A549 (cell line): ENCODE measurements around the gene PRDM15. TPM values are rescaled to one million over a fixed set of nuclear protein-coding genes. Genes with fewer than 3 reads are reported as not detected.
A peak's percentile ranks its signal among the peaks of the same experiment; 100 is the strongest.

ENCODE experiments used
- ATAC-seq, 2 experiments: fragments of 200-7000 bp in 1 of 2; fragments of >200 bp in 1 of 2; cut with Nextera tagmentation in 1 of 2; cut with Tn5 transposase in 1 of 2; 3 replicates each; pipeline versions ENCODE4 v1.8.0 to v1.9.1; 2018 to 2020; ENCODE audit warnings: mild to moderate bottlenecking in 1 of 2, moderate library complexity in 1 of 2
- CTCF ChIA-PET: fragments of 300-600 bp; sonication (Branson Sonifier 250); formaldehyde crosslinking; extraction: SDS; loops from one replicate; lab custom pipeline; 2021; ENCODE audit warnings: antibody characterized with exemption, inconsistent platforms; lab: Yijun Ruan, JAX
- POLR2A ChIA-PET: fragments of 350-600 bp; formaldehyde crosslinking; extraction: SDS; loops from one replicate; lab custom pipeline; 2021; ENCODE audit warnings: antibody characterized with exemption, inconsistent platforms; lab: Yijun Ruan, JAX
- DNase-seq, 2 experiments: peaks; one replicate each; pipeline versions ENCODE4 v3.0.0 to v3.0.0-alpha.2; 2011 to 2016; ENCODE audit warnings: low read depth in 1 of 2, low spot score in 1 of 2
- FAIRE-seq: peaks from 2 replicates; lab custom pipeline; 2011; peaks lifted over from hg19 to GRCh38; lab: Jason Lieb, UNC
- H3K27ac ChIP-seq, 2 experiments: fragments of >200 bp; sonication (Bioruptor Twin); formaldehyde crosslinking; 3 replicates each; pipeline ENCODE4 v1.5.1; 2016 to 2017
- H3K4me1 ChIP-seq: fragments of >200 bp; sonication (Bioruptor Twin); formaldehyde crosslinking; 3 replicates; pipeline ENCODE4 v1.6.1; 2016
- H3K4me2 ChIP-seq: fragments of >200 bp; sonication (Bioruptor Twin); formaldehyde crosslinking; 3 replicates; pipeline ENCODE4 v1.6.1; 2016
- H3K4me3 ChIP-seq: fragments of >200 bp; sonication (Bioruptor Twin); formaldehyde crosslinking; 3 replicates; pipeline ENCODE4 v1.5.1; 2016
- H3K9me3 ChIP-seq: fragments of >200 bp; sonication (Bioruptor Twin); formaldehyde crosslinking; 3 replicates; pipeline ENCODE4 v1.6.1; 2016
- BCL3 ChIP-seq: fragments of >200 bp; sonication (Bioruptor Twin); formaldehyde crosslinking; IDR thresholded peaks from 3 replicates; pipeline ENCODE4 v1.6.1; 2016
- BHLHE40 ChIP-seq: IDR thresholded peaks from 2 replicates; pipeline ENCODE4 v1.6.1; 2012; ENCODE audit warnings: low read depth, low read length, inconsistent platforms
- CBX2 ChIP-seq: fragments of 200-600 bp; sonication (generic); IDR thresholded peaks from 2 replicates; pipeline ENCODE4 v1.6.1; 2016; ENCODE audit warnings: low read depth, mild to moderate bottlenecking, borderline replicate concordance
- CEBPB ChIP-seq, 2 experiments: fragments of >200 bp in 1 of 2; sonication (Bioruptor Twin) in 1 of 2; formaldehyde crosslinking in 1 of 2; IDR thresholded peaks; 2 replicates each; pipeline ENCODE4 v1.6.1; 2012 to 2016
- CHD4 ChIP-seq: fragments of 200-600 bp; sonication (generic); IDR thresholded peaks from 2 replicates; pipeline ENCODE4 v1.6.1; 2016; ENCODE audit warnings: antibody characterized with exemption, mild to moderate bottlenecking, borderline replicate concordance
- ELK1 ChIP-seq: fragments of 150-350 bp; IDR thresholded peaks from 2 replicates; pipeline ENCODE4 v1.6.1; 2014; ENCODE audit warnings: low read depth, mild to moderate bottlenecking, low read length
- ESRRA ChIP-seq: fragments of 150-350 bp; IDR thresholded peaks from 2 replicates; pipeline ENCODE4 v1.6.1; 2014; ENCODE audit warnings: mild to moderate bottlenecking, low read length, borderline replicate concordance
- FOSL2 ChIP-seq, 2 experiments: fragments of 450-650 bp in 1 of 2; fragments of >200 bp in 1 of 2; sonication (Bioruptor Twin) in 1 of 2; formaldehyde crosslinking; IDR thresholded peaks; 2 replicates each; pipeline versions ENCODE4 v1.5.0 to v1.6.1; 2016 to 2020; ENCODE audit warnings: mild to moderate bottlenecking in 1 of 2, moderate library complexity in 1 of 2
- KDM1A ChIP-seq: fragments of 200-600 bp; sonication (generic); IDR thresholded peaks from 2 replicates; pipeline ENCODE4 v1.6.1; 2016; ENCODE audit warnings: low read depth, mild to moderate bottlenecking
- NPAS2 ChIP-seq: fragments of 250-450 bp; sonication (Bioruptor Pico); IDR thresholded peaks from 2 replicates; pipeline ENCODE4 v1.8.0; 2022; ENCODE audit warnings: mild to moderate bottlenecking, moderate library complexity, borderline replicate concordance
- PBX3 ChIP-seq: IDR thresholded peaks from 2 replicates; pipeline ENCODE4 v1.6.1; 2012
- PHF8 ChIP-seq: fragments of 200-600 bp; sonication (generic); IDR thresholded peaks from 2 replicates; pipeline ENCODE4 v1.6.1; 2016; ENCODE audit warnings: low read depth, mild to moderate bottlenecking, antibody characterized with exemption, moderate library complexity, borderline replicate concordance
- RAD21 ChIP-seq, 2 experiments: fragments of >200 bp in 1 of 2; sonication (Bioruptor Twin) in 1 of 2; formaldehyde crosslinking in 1 of 2; IDR thresholded peaks in 1 of 2; conservative IDR thresholded peaks in 1 of 2; 2 replicates in 1 of 2; 3 replicates in 1 of 2; pipeline ENCODE4 v1.6.1; 2012 to 2018; ENCODE audit warnings: inconsistent platforms in 1 of 2
- RARB ChIP-seq: fragments of 250-450 bp; sonication (Bioruptor Pico); IDR thresholded peaks from 2 replicates; pipeline ENCODE4 v1.8.0; 2021; ENCODE audit warnings: mild to moderate bottlenecking, moderate library complexity
- RFX5 ChIP-seq: fragments of 450-650 bp; IDR thresholded peaks from 2 replicates; pipeline ENCODE4 v1.7.1; 2014; ENCODE audit warnings: antibody characterized with exemption, mild to moderate bottlenecking, moderate library complexity
- SMC3 ChIP-seq: fragments of >200 bp; sonication (Bioruptor Twin); formaldehyde crosslinking; IDR thresholded peaks from 3 replicates; pipeline ENCODE4 v1.6.1; 2018; ENCODE audit warnings: inconsistent platforms
- SREBF2 ChIP-seq: fragments of 450-650 bp; IDR thresholded peaks from 2 replicates; pipeline ENCODE4 v1.6.1; 2014; ENCODE audit warnings: mild to moderate bottlenecking, moderate library complexity
- TP53 ChIP-seq: fragments of 250-450 bp; sonication (Bioruptor Pico); IDR thresholded peaks from 2 replicates; pipeline ENCODE4 v1.5.0; 2021; ENCODE audit warnings: mild to moderate bottlenecking, moderate library complexity
- ZC3H11A ChIP-seq: fragments of 450-650 bp; IDR thresholded peaks from 2 replicates; pipeline ENCODE4 v1.6.1; 2014; ENCODE audit warnings: antibody characterized with exemption, mild to moderate bottlenecking
- ZFP36 ChIP-seq: fragments of 450-650 bp; IDR thresholded peaks from 2 replicates; pipeline ENCODE4 v1.6.1; 2014; ENCODE audit warnings: borderline replicate concordance; ENCODE audit not compliant: partially characterized antibody
- ZNF302 ChIP-seq: fragments of 250-450 bp; sonication (Bioruptor Pico); IDR thresholded peaks from 2 replicates; pipeline ENCODE4 v1.9.0; 2021; ENCODE audit warnings: inconsistent platforms, mild to moderate bottlenecking, moderate library complexity
- WGBS: methylation state at CpG from one replicate; pipeline ENCODE4 v1.1.6; 2017; ENCODE audit errors: missing lambda C conversion rate; 5-methylcytosine and 5-hydroxymethylcytosine counted together
- polyA plus RNA-seq, 4 experiments: library from polyadenylated mRNA; depleted of rRNA in 3 of 4; stranded (reverse); fragments of >200 nt; fragmentation: RNase III in 1 of 4; extraction: RNeasy Plus Mini Kit Qiagen cat#74134 plus additional on column Dnase treatment in 1 of 4; gene quantifications; 2 replicates in 3 of 4; 3 replicates in 1 of 4; pipeline ENCODE4 v1.2.3, GENCODE V29; 2011 to 2017
- TF ChIP-seq, protein P1 (sequence below): fragments of >200 bp; sonication (Bioruptor Twin); formaldehyde crosslinking; IDR thresholded peaks from 3 replicates; pipeline ENCODE4 v1.5.1; 2016
- TF ChIP-seq, protein P2 (sequence below): IDR thresholded peaks from 2 replicates; pipeline ENCODE4 v1.6.1; 2012
- TF ChIP-seq, protein P3 (sequence below): IDR thresholded peaks from 2 replicates; pipeline ENCODE4 v1.6.1; 2012; ENCODE audit warnings: low read depth, borderline replicate concordance

PRDM15 gene
- polyA plus RNA-seq, 2 of the 4 experiments (the other 2 are of a cell fraction) = 4.5 to 6.1 TPM

GRCh38 chr21:41816583-41817165 is 62.5 kb downstream of the PRDM15 start:
- Histone ChIP-seq H3K9me3 (no peaks in the 10 kb centered on the region), H3K4me3 (no peak overlapping the region), H3K4me1 (no peaks in the 10 kb centered on the region), H3K27ac (no peak overlapping the region), H3K4me2 (no peak overlapping the region)
- DNase-seq = peak; percentile 19 to 40
- TF ChIP-seq, protein P1, sequence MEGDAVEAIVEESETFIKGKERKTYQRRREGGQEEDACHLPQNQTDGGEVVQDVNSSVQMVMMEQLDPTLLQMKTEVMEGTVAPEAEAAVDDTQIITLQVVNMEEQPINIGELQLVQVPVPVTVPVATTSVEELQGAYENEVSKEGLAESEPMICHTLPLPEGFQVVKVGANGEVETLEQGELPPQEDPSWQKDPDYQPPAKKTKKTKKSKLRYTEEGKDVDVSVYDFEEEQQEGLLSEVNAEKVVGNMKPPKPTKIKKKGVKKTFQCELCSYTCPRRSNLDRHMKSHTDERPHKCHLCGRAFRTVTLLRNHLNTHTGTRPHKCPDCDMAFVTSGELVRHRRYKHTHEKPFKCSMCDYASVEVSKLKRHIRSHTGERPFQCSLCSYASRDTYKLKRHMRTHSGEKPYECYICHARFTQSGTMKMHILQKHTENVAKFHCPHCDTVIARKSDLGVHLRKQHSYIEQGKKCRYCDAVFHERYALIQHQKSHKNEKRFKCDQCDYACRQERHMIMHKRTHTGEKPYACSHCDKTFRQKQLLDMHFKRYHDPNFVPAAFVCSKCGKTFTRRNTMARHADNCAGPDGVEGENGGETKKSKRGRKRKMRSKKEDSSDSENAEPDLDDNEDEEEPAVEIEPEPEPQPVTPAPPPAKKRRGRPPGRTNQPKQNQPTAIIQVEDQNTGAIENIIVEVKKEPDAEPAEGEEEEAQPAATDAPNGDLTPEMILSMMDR = peak; percentile 45
- peak; percentile 45 to 65; a peak in 4 of 5 replicates for TF ChIP-seq RAD21 (conservative IDR thresholded peaks at IDR 0.05 in 1 of 2, IDR thresholded peaks at IDR 0.05 in 1 of 2)
- no peak for TF ChIP-seq KDM1A
- peak; percentile 51; the same call in 2 of the 3 replicates for TF ChIP-seq SMC3
- FAIRE-seq = no peak
- CTCF ChIA-PET = interaction anchor here (0.5 to 8.5 kb wide), 62 partner anchors 8 to 533 kb away, joined by 3 to 127 read pairs (median 4); no protein-coding TSS in a partner anchor
- POLR2A ChIA-PET = no interaction called here
- ATAC-seq = peak; percentile 87 to 93
- 37% methylated on average over 11 of the region's 12 CpGs for WGBS

- WGBS = 91% methylated on average over 25 of the region's 50 CpGs
- ATAC-seq (peak; percentile 16 to 17; a peak in 2 of 6 replicates), DNase-seq (no peak), FAIRE-seq (no peak)
- Histone ChIP-seq H3K4me3 (no peak overlapping the region), H3K9me3 (no peaks in the 10 kb centered on the region), H3K27ac (no peak overlapping the region), H3K4me1 (no peaks in the 10 kb centered on the region)
- POLR2A ChIA-PET = no interaction called here
- CTCF ChIA-PET = interaction anchor here (0.5 to 8.5 kb wide), 48 partner anchors 8 to 533 kb away, joined by 3 to 127 read pairs (median 4); no protein-coding TSS in a partner anchor
- TF ChIP-seq BHLHE40 (no peak), RFX5 (no peak), NPAS2 (CRISPR knock-in tag) (no peak), CEBPB (IDR thresholded peaks at IDR 0.05) (no peak)
- TF ChIP-seq, protein P2, sequence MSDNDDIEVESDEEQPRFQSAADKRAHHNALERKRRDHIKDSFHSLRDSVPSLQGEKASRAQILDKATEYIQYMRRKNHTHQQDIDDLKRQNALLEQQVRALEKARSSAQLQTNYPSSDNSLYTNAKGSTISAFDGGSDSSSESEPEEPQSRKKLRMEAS = no peak
- TF ChIP-seq, all 56 proteins: peak for 0
- H3K4me2 ChIP-seq = no peak overlapping the region
These were observed 63.2 kb downstream of the PRDM15 start for GRCh38 chr21:41815652-41816582.

DNA sequence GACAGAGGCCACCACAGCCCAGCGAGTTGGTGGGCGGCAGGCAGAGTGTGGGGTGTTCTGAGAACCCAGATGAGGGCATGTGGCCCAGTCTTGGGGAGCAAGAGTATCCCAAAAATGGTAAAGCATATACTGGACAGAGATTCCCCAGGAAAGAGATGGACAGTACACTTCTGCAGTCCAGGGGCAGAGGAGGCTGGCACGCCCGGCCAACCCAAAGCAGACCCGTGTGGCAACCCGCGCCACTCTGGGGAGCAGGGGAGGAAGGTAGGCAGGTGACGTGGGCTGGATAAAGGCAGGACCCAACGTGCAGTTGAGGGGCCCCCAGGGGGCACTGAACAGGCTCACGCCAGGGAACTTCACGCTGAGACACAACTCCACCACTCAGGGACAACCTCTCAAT is 65.9 kb downstream of the PRDM15 start:
- no peak overlapping the region for H3K4me2 ChIP-seq
- 97% methylated on average over 8 of the region's 11 CpGs for WGBS
- CTCF ChIA-PET = interaction anchor here (0.9 kb wide), 1 partner anchor 8 kb away, joined by 3 read pairs; no protein-coding TSS in a partner anchor
- TF ChIP-seq CBX2 = no peak
- no peak for TF ChIP-seq FOSL2 (IDR thresholded peaks at IDR 0.05)
- TF ChIP-seq FOSL2 (CRISPR knock-in tag; IDR thresholded peaks at IDR 0.05) = no peak
- TF ChIP-seq ESRRA = no peak
- TF ChIP-seq BCL3 = no peak
- TF ChIP-seq ZNF302 = no peak
- TF ChIP-seq RARB (CRISPR knock-in tag) = no peak
- no peak for TF ChIP-seq ZC3H11A
- no peak for TF ChIP-seq PBX3
- no peak for TF ChIP-seq PHF8
- TF ChIP-seq, protein P3, sequence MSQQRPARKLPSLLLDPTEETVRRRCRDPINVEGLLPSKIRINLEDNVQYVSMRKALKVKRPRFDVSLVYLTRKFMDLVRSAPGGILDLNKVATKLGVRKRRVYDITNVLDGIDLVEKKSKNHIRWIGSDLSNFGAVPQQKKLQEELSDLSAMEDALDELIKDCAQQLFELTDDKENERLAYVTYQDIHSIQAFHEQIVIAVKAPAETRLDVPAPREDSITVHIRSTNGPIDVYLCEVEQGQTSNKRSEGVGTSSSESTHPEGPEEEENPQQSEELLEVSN = no peak
- TF ChIP-seq SREBF2 = no peak
- no peak for TF ChIP-seq CHD4
- no peak for TF ChIP-seq TP53 (CRISPR knock-in tag)
- TF ChIP-seq ZFP36 = no peak
- TF ChIP-seq ELK1 = no peak
- no peak for TF ChIP-seq NPAS2 (CRISPR knock-in tag)
- TF ChIP-seq, all 56 proteins: peak for 0
- Histone ChIP-seq H3K27ac (no peak overlapping the region), H3K4me1 (no peaks in the 10 kb centered on the region), H3K9me3 (no peaks in the 10 kb centered on the region), H3K4me3 (no peak overlapping the region)
- ATAC-seq (no peak), DNase-seq (no peak), FAIRE-seq (no peak)
- POLR2A ChIA-PET = no interaction called here
